ENCODE data around the gene ZNF446.

- TF ChIP-seq, protein P1, sequence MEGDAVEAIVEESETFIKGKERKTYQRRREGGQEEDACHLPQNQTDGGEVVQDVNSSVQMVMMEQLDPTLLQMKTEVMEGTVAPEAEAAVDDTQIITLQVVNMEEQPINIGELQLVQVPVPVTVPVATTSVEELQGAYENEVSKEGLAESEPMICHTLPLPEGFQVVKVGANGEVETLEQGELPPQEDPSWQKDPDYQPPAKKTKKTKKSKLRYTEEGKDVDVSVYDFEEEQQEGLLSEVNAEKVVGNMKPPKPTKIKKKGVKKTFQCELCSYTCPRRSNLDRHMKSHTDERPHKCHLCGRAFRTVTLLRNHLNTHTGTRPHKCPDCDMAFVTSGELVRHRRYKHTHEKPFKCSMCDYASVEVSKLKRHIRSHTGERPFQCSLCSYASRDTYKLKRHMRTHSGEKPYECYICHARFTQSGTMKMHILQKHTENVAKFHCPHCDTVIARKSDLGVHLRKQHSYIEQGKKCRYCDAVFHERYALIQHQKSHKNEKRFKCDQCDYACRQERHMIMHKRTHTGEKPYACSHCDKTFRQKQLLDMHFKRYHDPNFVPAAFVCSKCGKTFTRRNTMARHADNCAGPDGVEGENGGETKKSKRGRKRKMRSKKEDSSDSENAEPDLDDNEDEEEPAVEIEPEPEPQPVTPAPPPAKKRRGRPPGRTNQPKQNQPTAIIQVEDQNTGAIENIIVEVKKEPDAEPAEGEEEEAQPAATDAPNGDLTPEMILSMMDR (IDR thresholded peaks at IDR 0.05): no peak
- no peak for TF ChIP-seq POLR2A (IDR thresholded peaks at IDR 0.05)
Measured at GRCh38 chr19:58474291-58474996, 1.7 kb upstream of the ZNF446 start.

All from right lobe of liver (tissue), 4 donors.